OCI-LY7 (cell line): ENCODE data around the gene LMO2. TPM values are rescaled to one million over a fixed set of nuclear protein-coding genes. Genes with fewer than 3 reads are reported as not detected.

Source experiments
- BruUV-seq: library from RNA; stranded (reverse); fragments of 400-500 nt; replicated peaks from 2 replicates; lab custom pipeline; 2021; lab: Mats Ljungman, UMichigan
- CTCF ChIA-PET: fragments of 300-600 bp; sonication (Branson Sonifier 250); formaldehyde crosslinking; loops from one replicate; lab custom pipeline; 2022; ENCODE audit warnings: antibody characterized with exemption; ENCODE audit not compliant: unreplicated experiment; lab: Charles Lee
- POLR2A ChIA-PET: fragments of 300-600 bp; sonication (Branson Sonifier 250); formaldehyde crosslinking; loops from one replicate; lab custom pipeline; 2022; ENCODE audit warnings: antibody characterized with exemption; lab: Charles Lee
- DNase-seq: peaks from one replicate; pipeline ENCODE4 v3.0.0-alpha.2; 2015; ENCODE audit warnings: low spot score
- H2AFZ ChIP-seq: fragments of 200-600 bp; sonication (generic), shearing (Covaris generic); 2 replicates; pipeline ENCODE4 v1.6.1; 2014; ENCODE audit warnings: mild to moderate bottlenecking, antibody characterized with exemption, low read length, moderate library complexity
- H3K27ac ChIP-seq: fragments of 200-600 bp; sonication (generic); 2 replicates; pipeline ENCODE4 v1.5.1; 2014; ENCODE audit warnings: mixed run types, low read depth, mild to moderate bottlenecking, moderate library complexity, low read length, inconsistent platforms; ENCODE audit not compliant: poor library complexity, severe bottlenecking
- H3K36me3 ChIP-seq: fragments of 200-600 bp; sonication (generic); 2 replicates; pipeline ENCODE4 v1.6.1; 2014; ENCODE audit warnings: mild to moderate bottlenecking, antibody characterized with exemption, low read length, moderate library complexity, mixed read lengths; ENCODE audit not compliant: insufficient read depth
- H3K4me1 ChIP-seq: fragments of 200-600 bp; sonication (generic); 2 replicates; pipeline ENCODE4 v1.5.1; 2014; ENCODE audit warnings: mild to moderate bottlenecking, low read length; ENCODE audit not compliant: insufficient read depth, poor library complexity, severe bottlenecking
- H3K4me2 ChIP-seq: fragments of 200-600 bp; sonication (generic); 2 replicates; pipeline ENCODE4 v1.6.1; 2014; ENCODE audit warnings: mild to moderate bottlenecking, low read length
- H3K4me3 ChIP-seq: fragments of 200-600 bp; sonication (generic); 2 replicates; pipeline ENCODE4 v1.5.1; 2014; ENCODE audit warnings: mild to moderate bottlenecking, low read depth, low read length; ENCODE audit not compliant: poor library complexity, severe bottlenecking
- H3K79me2 ChIP-seq: fragments of 200-600 bp; sonication (generic); 2 replicates; pipeline ENCODE4 v1.6.1; 2016; ENCODE audit warnings: low read depth, mild to moderate bottlenecking, low read length, moderate library complexity, mixed read lengths; ENCODE audit not compliant: insufficient read depth
- H3K9me2 ChIP-seq: fragments of 200-600 bp; sonication (generic); 2 replicates; pipeline ENCODE4 v1.6.1; 2016; ENCODE audit warnings: mild to moderate bottlenecking, low read length, mixed read lengths; ENCODE audit not compliant: insufficient read depth
- H3K9me3 ChIP-seq: fragments of 200-600 bp; sonication (generic); 2 replicates; pipeline ENCODE4 v1.6.1; 2014; ENCODE audit warnings: mild to moderate bottlenecking, mixed run types, low read length, mixed read lengths
- H4K20me1 ChIP-seq: fragments of 200-600 bp; sonication (generic); 2 replicates; pipeline ENCODE4 v1.6.1; 2014; ENCODE audit warnings: mild to moderate bottlenecking, antibody characterized with exemption, low read length, moderate library complexity, mixed read lengths; ENCODE audit not compliant: insufficient read depth
- EZH2phosphoT487 ChIP-seq: fragments of 200-600 bp; sonication (generic); IDR thresholded peaks from 2 replicates; pipeline ENCODE4 v1.6.1; 2018; ENCODE audit warnings: low read depth, borderline replicate concordance, mild to moderate bottlenecking, mixed run types, antibody characterized with exemption, low read length, moderate library complexity, mixed read lengths
- intact Hi-C: fragments of 100-400 bp; cut with micrococcal nuclease; formaldehyde crosslinking; loops from one replicate; pipeline ENCODE4 v1.10.0; 2022; ENCODE audit not compliant: unreplicated experiment
- total RNA-seq, 2 experiments: library from RNA; depleted of rRNA in 1 of 2; stranded (reverse); fragments of >200 nt in 1 of 2; shearing (Covaris generic) in 1 of 2; gene quantifications; 2 replicates each; pipeline ENCODE4 v1.2.3, GENCODE V29; 2014 to 2022
- TF ChIP-seq, protein P1 (sequence below): fragments of 200-600 bp; sonication (generic); conservative IDR thresholded peaks from 2 replicates; pipeline ENCODE4 v1.5.1; 2014; ENCODE audit warnings: mild to moderate bottlenecking, antibody characterized with exemption, low read length, moderate library complexity, mixed read lengths

LMO2 gene
- total RNA-seq, 2 experiments from 2014 or later: 0.89 TPM; not detected in 1

DNA sequence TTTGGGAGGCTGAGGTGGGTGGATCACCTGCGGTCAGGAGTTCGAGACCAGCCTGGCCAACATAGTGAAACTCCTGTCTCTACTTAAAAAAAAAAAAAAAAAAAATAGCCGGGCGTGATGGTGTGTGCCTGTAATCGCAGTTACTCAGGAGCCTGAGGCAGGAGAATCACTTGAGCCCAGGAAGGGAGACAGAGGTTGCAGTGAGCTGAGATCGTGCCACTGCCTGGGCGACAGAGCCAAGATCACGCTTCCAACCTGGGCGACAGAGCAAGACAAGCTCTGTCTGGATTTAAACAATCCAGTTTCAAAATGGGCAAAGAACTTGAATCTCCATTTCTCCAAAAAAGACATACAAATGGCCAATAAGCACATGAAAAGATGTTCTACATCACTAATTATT, 12.5 kb downstream of the LMO2 start:
- Histone ChIP-seq H3K36me3 (no peaks in the 10 kb centered on the region), H3K79me2 (no peaks in the 10 kb centered on the region), H3K27ac (no peak overlapping the region), H3K9me2 (no peaks in the 10 kb centered on the region), H4K20me1 (no peaks in the 10 kb centered on the region), H3K4me1 (no peaks in the 10 kb centered on the region), H3K9me3 (no peaks in the 10 kb centered on the region), H3K4me2 (no peak overlapping the region), H3K4me3 (no peak overlapping the region), H2AFZ (no peak overlapping the region)
- ChIA-PET CTCF (no interaction called here), POLR2A (no interaction called here)
- no peak for DNase-seq
- no TSS peak for BruUV-seq
- TF ChIP-seq, protein P1, sequence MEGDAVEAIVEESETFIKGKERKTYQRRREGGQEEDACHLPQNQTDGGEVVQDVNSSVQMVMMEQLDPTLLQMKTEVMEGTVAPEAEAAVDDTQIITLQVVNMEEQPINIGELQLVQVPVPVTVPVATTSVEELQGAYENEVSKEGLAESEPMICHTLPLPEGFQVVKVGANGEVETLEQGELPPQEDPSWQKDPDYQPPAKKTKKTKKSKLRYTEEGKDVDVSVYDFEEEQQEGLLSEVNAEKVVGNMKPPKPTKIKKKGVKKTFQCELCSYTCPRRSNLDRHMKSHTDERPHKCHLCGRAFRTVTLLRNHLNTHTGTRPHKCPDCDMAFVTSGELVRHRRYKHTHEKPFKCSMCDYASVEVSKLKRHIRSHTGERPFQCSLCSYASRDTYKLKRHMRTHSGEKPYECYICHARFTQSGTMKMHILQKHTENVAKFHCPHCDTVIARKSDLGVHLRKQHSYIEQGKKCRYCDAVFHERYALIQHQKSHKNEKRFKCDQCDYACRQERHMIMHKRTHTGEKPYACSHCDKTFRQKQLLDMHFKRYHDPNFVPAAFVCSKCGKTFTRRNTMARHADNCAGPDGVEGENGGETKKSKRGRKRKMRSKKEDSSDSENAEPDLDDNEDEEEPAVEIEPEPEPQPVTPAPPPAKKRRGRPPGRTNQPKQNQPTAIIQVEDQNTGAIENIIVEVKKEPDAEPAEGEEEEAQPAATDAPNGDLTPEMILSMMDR: no peak
- no peak for TF ChIP-seq EZH2phosphoT487
- intact Hi-C loops: no loop called here

DNA sequence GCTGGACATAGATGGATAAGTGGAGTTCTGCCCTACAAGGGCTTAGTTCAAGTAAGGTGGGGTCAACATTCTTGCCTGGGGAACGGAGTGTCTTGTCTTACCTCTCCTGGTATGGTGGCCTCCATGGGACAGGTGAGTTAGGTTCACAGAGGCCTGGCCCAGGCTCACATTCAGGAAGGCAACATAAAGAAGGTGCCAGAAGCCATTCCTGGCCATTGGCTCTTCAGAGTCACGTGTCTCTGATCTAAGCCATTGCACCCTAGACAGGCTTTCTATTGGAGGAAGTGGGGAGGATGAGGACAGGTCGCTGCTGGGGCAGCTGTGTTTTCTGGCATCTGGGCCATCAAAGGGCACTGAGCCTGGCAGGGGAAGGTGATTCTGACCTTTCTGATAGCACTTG, 14.8 kb downstream of the LMO2 start:
- no peaks in the 10 kb centered on the region for H4K20me1 ChIP-seq

More for the DNA sequence above, 14.8 kb downstream of the LMO2 start:
- no peak overlapping the region for H3K27ac ChIP-seq
- H3K4me2 ChIP-seq: no peak overlapping the region
- CTCF ChIA-PET: no interaction called here
- H3K4me1 ChIP-seq: no peaks in the 10 kb centered on the region
- no peak overlapping the region for H2AFZ ChIP-seq
- no peaks in the 10 kb centered on the region for H3K9me3 ChIP-seq
- H3K79me2 ChIP-seq: no peaks in the 10 kb centered on the region
- H3K36me3 ChIP-seq: no peaks in the 10 kb centered on the region
- H3K9me2 ChIP-seq: no peaks in the 10 kb centered on the region
- POLR2A ChIA-PET: interaction anchor here (0.7 kb wide), 1 partner anchor 1290 kb away, joined by 3 read pairs; no protein-coding TSS in a partner anchor
- no peak for TF ChIP-seq EZH2phosphoT487
- TF ChIP-seq, protein P1: no peak
- no peak for DNase-seq
- H3K4me3 ChIP-seq: no peak overlapping the region
- BruUV-seq: no TSS peak
- intact Hi-C loops: no loop called here
